GM12878 (cell line): ENCODE results near the gene PTPRM. TPM values are rescaled to one million over a fixed set of nuclear protein-coding genes. Genes with fewer than 3 reads are reported as not detected.

Experiments
- ATAC-seq: fragments of 200-7000 bp; cut with Tn5 transposase; 3 replicates; pipeline ENCODE4 v1.9.1; 2020; ENCODE audit warnings: mild to moderate bottlenecking, moderate library complexity
- BruUV-seq: library from RNA; stranded (reverse); fragments of 400-500 nt; replicated peaks from 2 replicates; lab custom pipeline; 2021; lab: Mats Ljungman, UMichigan
- CTCF ChIA-PET: fragments of 300-600 bp; sonication (Branson Sonifier 250); formaldehyde crosslinking; extraction: SDS; loops from one replicate; lab custom pipeline; 2021; ENCODE audit warnings: inconsistent platforms; lab: Yijun Ruan, JAX
- POLR2A ChIA-PET: fragments of 350-600 bp; formaldehyde crosslinking; extraction: SDS; loops from one replicate; lab custom pipeline; 2021; ENCODE audit warnings: inconsistent platforms; lab: Charles Lee
- RAD21 ChIA-PET: fragments of 300-600 bp; sonication (Branson Sonifier 250); formaldehyde crosslinking; loops from one replicate; lab custom pipeline; 2023; ENCODE audit warnings: antibody characterized with exemption; ENCODE audit not compliant: unreplicated experiment; lab: Charles Lee
- SMC1A ChIA-PET: fragments of 300-600 bp; sonication (Branson Sonifier 250); formaldehyde crosslinking; loops from one replicate; lab custom pipeline; 2023; ENCODE audit not compliant: unreplicated experiment, uncharacterized antibody; lab: Charles Lee
- DNase-seq: peaks from one replicate; pipeline ENCODE4 v3.0.0-alpha.2; 2011; ENCODE audit warnings: low read depth, low spot score
- FAIRE-seq: peaks from 3 replicates; lab custom pipeline; 2011; peaks lifted over from hg19 to GRCh38; lab: Jason Lieb, UNC
- H2AFZ ChIP-seq: 2 replicates; pipeline ENCODE4 v1.6.0; 2011; ENCODE audit warnings: low read depth, low read length, control low read depth; ENCODE audit not compliant: control insufficient read depth
- H3K27ac ChIP-seq: 2 replicates; pipeline ENCODE4 v1.5.1; 2011; ENCODE audit warnings: control low read depth; ENCODE audit not compliant: control insufficient read depth, insufficient read depth
- H3K27me3 ChIP-seq, 2 experiments: replicated peaks in 1 of 2; 2 replicates each; pipeline versions ENCODE4 v1.6.0 to v1.6.1; 2011; ENCODE audit warnings: low read length in 1 of 2; ENCODE audit not compliant: control insufficient read depth in 2 of 2, insufficient read depth in 2 of 2
- H3K36me3 ChIP-seq, 2 experiments: 2 replicates each; pipeline ENCODE4 v1.5.1; 2011; ENCODE audit warnings: low read length in 1 of 2; ENCODE audit not compliant: control insufficient read depth in 2 of 2, insufficient read depth in 2 of 2
- H3K4me1 ChIP-seq: 2 replicates; pipeline ENCODE4 v1.6.1; 2011; ENCODE audit warnings: mild to moderate bottlenecking, low read length, moderate library complexity, mixed read lengths; ENCODE audit not compliant: control insufficient read depth, insufficient read depth
- H3K4me2 ChIP-seq: 2 replicates; pipeline ENCODE4 v1.6.0; 2011; ENCODE audit warnings: control low read depth; ENCODE audit not compliant: control insufficient read depth, insufficient read depth
- H3K4me3 ChIP-seq: fragments of 200-600 bp; sonication (generic); 2 replicates; pipeline ENCODE4 v1.5.1; 2016
- H3K79me2 ChIP-seq: 2 replicates; pipeline ENCODE4 v1.6.0; 2011; ENCODE audit warnings: low read length; ENCODE audit not compliant: control insufficient read depth, insufficient read depth
- H3K9ac ChIP-seq: 2 replicates; pipeline ENCODE4 v1.8.0; 2011; ENCODE audit warnings: low read length, control low read depth, mixed read lengths; ENCODE audit not compliant: control insufficient read depth, insufficient read depth
- H3K9me3 ChIP-seq: replicated peaks from 3 replicates; pipeline ENCODE4 v1.5.1; 2011; ENCODE audit warnings: mild to moderate bottlenecking, low read length; ENCODE audit not compliant: control insufficient read depth, insufficient read depth
- H4K20me1 ChIP-seq: 2 replicates; pipeline ENCODE4 v1.6.0; 2011; ENCODE audit not compliant: control insufficient read depth, insufficient read depth
- ATF7 ChIP-seq: fragments of 450-650 bp; IDR thresholded peaks from 2 replicates; pipeline ENCODE4 v1.6.1; 2016; ENCODE audit warnings: low read depth, mild to moderate bottlenecking
- CHD1 ChIP-seq: IDR thresholded peaks from 2 replicates; pipeline ENCODE4 v1.6.1; 2012; ENCODE audit warnings: low read depth, low read length, improper control_type of control experiment
- CREM ChIP-seq: IDR thresholded peaks from 2 replicates; pipeline ENCODE4 v1.6.1; 2014; ENCODE audit warnings: antibody characterized with exemption, low read depth
- ETV6 ChIP-seq, 2 experiments: fragments of 450-650 bp in 1 of 2; IDR thresholded peaks in 1 of 2; conservative IDR thresholded peaks in 1 of 2; 2 replicates each; pipeline ENCODE4 v1.6.1; 2014; ENCODE audit warnings: antibody characterized with exemption in 1 of 2, borderline replicate concordance in 1 of 2, low read depth in 1 of 2, mild to moderate bottlenecking in 1 of 2, moderate library complexity in 1 of 2
- IKZF1 ChIP-seq: fragments of 450-650 bp; conservative IDR thresholded peaks from 2 replicates; pipeline ENCODE4 v1.6.1; 2017; ENCODE audit warnings: antibody characterized with exemption, mild to moderate bottlenecking
- MEF2B ChIP-seq: fragments of 450-650 bp; IDR thresholded peaks from 2 replicates; pipeline ENCODE4 v1.6.1; 2018; ENCODE audit warnings: mild to moderate bottlenecking, moderate library complexity; ENCODE audit not compliant: partially characterized antibody, poor library complexity, severe bottlenecking
- MTA2 ChIP-seq: fragments of 450-650 bp; IDR thresholded peaks from 2 replicates; pipeline ENCODE4 v1.6.1; 2016; ENCODE audit warnings: low read depth, mild to moderate bottlenecking, moderate library complexity
- NR2F1 ChIP-seq: fragments of 450-650 bp; conservative IDR thresholded peaks from 2 replicates; pipeline ENCODE4 v1.6.1; 2017; ENCODE audit warnings: mild to moderate bottlenecking
- RELA ChIP-seq: fragments of 450-650 bp; IDR thresholded peaks from 2 replicates; pipeline ENCODE4 v1.8.0; 2014; ENCODE audit warnings: borderline replicate concordance; ENCODE audit not compliant: partially characterized antibody
- SRF ChIP-seq, 2 experiments: IDR thresholded peaks; 2 replicates each; pipeline ENCODE4 v1.6.1; 2011; ENCODE audit warnings: low read depth in 2 of 2, low read length in 2 of 2, mild to moderate bottlenecking in 1 of 2, moderate library complexity in 1 of 2
- SUZ12 ChIP-seq: fragments of 200-600 bp; sonication (generic); IDR thresholded peaks from one replicate; pipeline ENCODE4 v1.6.1; 2018; ENCODE audit warnings: antibody characterized with exemption, mild to moderate bottlenecking; ENCODE audit not compliant: unreplicated experiment
- ZBED1 ChIP-seq: IDR thresholded peaks from 2 replicates; pipeline ENCODE4 v1.6.1; 2016; ENCODE audit warnings: borderline replicate concordance
- ZNF24 ChIP-seq: fragments of 450-650 bp; IDR thresholded peaks from 2 replicates; pipeline ENCODE4 v1.6.1; 2017; ENCODE audit warnings: antibody characterized with exemption, mild to moderate bottlenecking
- ZNF622 ChIP-seq: fragments of 450-650 bp; IDR thresholded peaks from 2 replicates; pipeline ENCODE4 v1.6.1; 2017; ENCODE audit warnings: mild to moderate bottlenecking, inconsistent platforms
- ZSCAN29 ChIP-seq: fragments of 450-650 bp; IDR thresholded peaks from 2 replicates; pipeline ENCODE4 v1.6.1; 2017; ENCODE audit warnings: mild to moderate bottlenecking, moderate library complexity
- WGBS: methylation state at CpG from one replicate; pipeline ENCODE4 v1.1.6; 2016; ENCODE audit warnings: low lambda C conversion rate; ENCODE audit not compliant: insufficient replicate concordance, insufficient coverage; ENCODE audit errors: missing lambda C conversion rate; 5-methylcytosine and 5-hydroxymethylcytosine counted together
- in situ Hi-C: fragments of 300-500 bp; cut with MboI; formaldehyde crosslinking; loops from 9 replicates; pipeline ENCODE4 v1.14.3; 2018; ENCODE audit warnings: mixed read lengths
- intact Hi-C: fragments of 100-400 bp; cut with micrococcal nuclease; formaldehyde crosslinking; loops from one replicate; pipeline ENCODE4 v1.14.2; 2022; ENCODE audit not compliant: unreplicated experiment
- polyA plus RNA-seq, 11 experiments: library from polyadenylated mRNA; depleted of rRNA in 4 of 11; unstranded in 6 of 11; stranded (reverse) in 5 of 11; fragments of >200 nt; fragmentation: Nextera tagmentation in 4 of 11; fragmentation: Illumina TruSeq in 1 of 11; extraction: Ambion mirVana in 4 of 11; extraction: Trizol in 1 of 11; gene quantifications; 1 replicate in 1 of 11; 2 replicates in 10 of 11; pipeline versions ENCODE4 v1.2.1 to v1.2.3, GENCODE V29; 2011 to 2016; ENCODE audit warnings: inconsistent platforms in 2 of 11, missing spikeins in 2 of 11, low read depth in 1 of 11
- total RNA-seq, 4 experiments: library from RNA; depleted of rRNA in 3 of 4; stranded (reverse); fragments of >200 nt in 3 of 4; fragmentation: Illumina TruSeq in 1 of 4; extraction: Trizol in 1 of 4; gene quantifications; 2 replicates each; pipeline versions ENCODE4 v1.2.1 to v1.2.3, GENCODE V29; 2013 to 2021
- TF ChIP-seq, protein P1 (sequence below): fragments of 150-350 bp; IDR thresholded peaks from 2 replicates; pipeline ENCODE4 v1.6.1; 2016; ENCODE audit warnings: low read depth, low read length
- TF ChIP-seq, protein P2 (sequence below): fragments of 450-650 bp; IDR thresholded peaks from 2 replicates; pipeline ENCODE4 v1.6.1; 2016; ENCODE audit warnings: mild to moderate bottlenecking
- TF ChIP-seq, protein P3 (sequence below), 3 experiments: IDR thresholded peaks in 2 of 3; conservative IDR thresholded peaks in 1 of 3; 2 replicates each; pipeline ENCODE4 v1.5.1; 2011; ENCODE audit warnings: low read depth in 3 of 3, low read length in 3 of 3, mild to moderate bottlenecking in 3 of 3, control low read depth in 2 of 3, moderate library complexity in 2 of 3, inconsistent platforms in 1 of 3, mixed read lengths in 1 of 3; ENCODE audit not compliant: control insufficient read depth in 2 of 3, insufficient read depth in 1 of 3; ENCODE audit errors: extremely low read depth in 1 of 3
- TF ChIP-seq, protein P4 (sequence below): fragments of 450-650 bp; IDR thresholded peaks from 2 replicates; pipeline ENCODE4 v1.6.1; 2016; ENCODE audit warnings: mild to moderate bottlenecking

The PTPRM gene
- total and polyA plus RNA-seq, 10 of the 15 experiments (the other 5 are each of a cell fraction or from before 2014, with no cell fraction given), result 0.07 to 22.6 (median 0.60) TPM

DNA sequence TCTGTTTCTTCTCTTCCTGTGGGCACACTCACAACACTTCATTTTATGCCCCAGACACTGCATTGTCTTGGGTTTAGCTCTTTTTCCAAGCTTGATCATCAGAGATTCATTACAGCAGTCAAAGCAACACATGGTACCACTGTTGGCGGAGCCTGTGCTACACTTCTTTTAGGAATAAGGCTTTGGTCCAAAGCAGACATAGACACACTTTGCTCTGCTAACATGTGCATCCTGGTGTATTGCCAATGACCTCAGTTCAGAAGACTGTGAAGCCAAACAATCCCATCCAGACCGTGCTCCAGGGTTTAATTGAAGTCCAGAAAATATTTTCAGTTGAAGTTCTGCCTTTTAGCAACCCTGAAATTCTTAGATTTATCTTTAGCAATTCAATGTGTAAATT lies 687.5 kb downstream of the PTPRM start:
- POLR2A ChIA-PET, result no interaction called here
- TF ChIP-seq ZSCAN29, result no peak
- TF ChIP-seq ZNF622, result no peak
- no peak for TF ChIP-seq SRF (IDR thresholded peaks at IDR 0.05; ENCODE audit: low read depth in 2 of 2, low read length in 2 of 2)
- TF ChIP-seq ETV6 (conservative IDR thresholded peaks at IDR 0.05 in 1 of 2, IDR thresholded peaks at IDR 0.05 in 1 of 2; ENCODE audit: borderline replicate concordance in 1 of 2, low read depth in 1 of 2), result no peak
- no peak for TF ChIP-seq NR2F1
- TF ChIP-seq SUZ12, result no peak
- TF ChIP-seq MEF2B, result no peak
- TF ChIP-seq MTA2, result no peak
- TF ChIP-seq, protein P1, sequence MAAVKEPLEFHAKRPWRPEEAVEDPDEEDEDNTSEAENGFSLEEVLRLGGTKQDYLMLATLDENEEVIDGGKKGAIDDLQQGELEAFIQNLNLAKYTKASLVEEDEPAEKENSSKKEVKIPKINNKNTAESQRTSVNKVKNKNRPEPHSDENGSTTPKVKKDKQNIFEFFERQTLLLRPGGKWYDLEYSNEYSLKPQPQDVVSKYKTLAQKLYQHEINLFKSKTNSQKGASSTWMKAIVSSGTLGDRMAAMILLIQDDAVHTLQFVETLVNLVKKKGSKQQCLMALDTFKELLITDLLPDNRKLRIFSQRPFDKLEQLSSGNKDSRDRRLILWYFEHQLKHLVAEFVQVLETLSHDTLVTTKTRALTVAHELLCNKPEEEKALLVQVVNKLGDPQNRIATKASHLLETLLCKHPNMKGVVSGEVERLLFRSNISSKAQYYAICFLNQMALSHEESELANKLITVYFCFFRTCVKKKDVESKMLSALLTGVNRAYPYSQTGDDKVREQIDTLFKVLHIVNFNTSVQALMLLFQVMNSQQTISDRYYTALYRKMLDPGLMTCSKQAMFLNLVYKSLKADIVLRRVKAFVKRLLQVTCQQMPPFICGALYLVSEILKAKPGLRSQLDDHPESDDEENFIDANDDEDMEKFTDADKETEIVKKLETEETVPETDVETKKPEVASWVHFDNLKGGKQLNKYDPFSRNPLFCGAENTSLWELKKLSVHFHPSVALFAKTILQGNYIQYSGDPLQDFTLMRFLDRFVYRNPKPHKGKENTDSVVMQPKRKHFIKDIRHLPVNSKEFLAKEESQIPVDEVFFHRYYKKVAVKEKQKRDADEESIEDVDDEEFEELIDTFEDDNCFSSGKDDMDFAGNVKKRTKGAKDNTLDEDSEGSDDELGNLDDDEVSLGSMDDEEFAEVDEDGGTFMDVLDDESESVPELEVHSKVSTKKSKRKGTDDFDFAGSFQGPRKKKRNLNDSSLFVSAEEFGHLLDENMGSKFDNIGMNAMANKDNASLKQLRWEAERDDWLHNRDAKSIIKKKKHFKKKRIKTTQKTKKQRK, result no peak
- no peak for TF ChIP-seq CHD1
- TF ChIP-seq, protein P2, sequence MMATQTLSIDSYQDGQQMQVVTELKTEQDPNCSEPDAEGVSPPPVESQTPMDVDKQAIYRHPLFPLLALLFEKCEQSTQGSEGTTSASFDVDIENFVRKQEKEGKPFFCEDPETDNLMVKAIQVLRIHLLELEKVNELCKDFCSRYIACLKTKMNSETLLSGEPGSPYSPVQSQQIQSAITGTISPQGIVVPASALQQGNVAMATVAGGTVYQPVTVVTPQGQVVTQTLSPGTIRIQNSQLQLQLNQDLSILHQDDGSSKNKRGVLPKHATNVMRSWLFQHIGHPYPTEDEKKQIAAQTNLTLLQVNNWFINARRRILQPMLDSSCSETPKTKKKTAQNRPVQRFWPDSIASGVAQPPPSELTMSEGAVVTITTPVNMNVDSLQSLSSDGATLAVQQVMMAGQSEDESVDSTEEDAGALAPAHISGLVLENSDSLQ, result no peak
- no peak for TF ChIP-seq ATF7
- TF ChIP-seq, protein P3, sequence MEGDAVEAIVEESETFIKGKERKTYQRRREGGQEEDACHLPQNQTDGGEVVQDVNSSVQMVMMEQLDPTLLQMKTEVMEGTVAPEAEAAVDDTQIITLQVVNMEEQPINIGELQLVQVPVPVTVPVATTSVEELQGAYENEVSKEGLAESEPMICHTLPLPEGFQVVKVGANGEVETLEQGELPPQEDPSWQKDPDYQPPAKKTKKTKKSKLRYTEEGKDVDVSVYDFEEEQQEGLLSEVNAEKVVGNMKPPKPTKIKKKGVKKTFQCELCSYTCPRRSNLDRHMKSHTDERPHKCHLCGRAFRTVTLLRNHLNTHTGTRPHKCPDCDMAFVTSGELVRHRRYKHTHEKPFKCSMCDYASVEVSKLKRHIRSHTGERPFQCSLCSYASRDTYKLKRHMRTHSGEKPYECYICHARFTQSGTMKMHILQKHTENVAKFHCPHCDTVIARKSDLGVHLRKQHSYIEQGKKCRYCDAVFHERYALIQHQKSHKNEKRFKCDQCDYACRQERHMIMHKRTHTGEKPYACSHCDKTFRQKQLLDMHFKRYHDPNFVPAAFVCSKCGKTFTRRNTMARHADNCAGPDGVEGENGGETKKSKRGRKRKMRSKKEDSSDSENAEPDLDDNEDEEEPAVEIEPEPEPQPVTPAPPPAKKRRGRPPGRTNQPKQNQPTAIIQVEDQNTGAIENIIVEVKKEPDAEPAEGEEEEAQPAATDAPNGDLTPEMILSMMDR (IDR thresholded peaks at IDR 0.05 in 2 of 3, conservative IDR thresholded peaks at IDR 0.05 in 1 of 3; ENCODE audit: control insufficient read depth in 2 of 3, extremely low read depth in 1 of 3, insufficient read depth in 1 of 3, low read depth in 3 of 3, low read length in 3 of 3), result no peak
- no peak for TF ChIP-seq ZNF24
- no peak for TF ChIP-seq ZBED1
- TF ChIP-seq, protein P4, sequence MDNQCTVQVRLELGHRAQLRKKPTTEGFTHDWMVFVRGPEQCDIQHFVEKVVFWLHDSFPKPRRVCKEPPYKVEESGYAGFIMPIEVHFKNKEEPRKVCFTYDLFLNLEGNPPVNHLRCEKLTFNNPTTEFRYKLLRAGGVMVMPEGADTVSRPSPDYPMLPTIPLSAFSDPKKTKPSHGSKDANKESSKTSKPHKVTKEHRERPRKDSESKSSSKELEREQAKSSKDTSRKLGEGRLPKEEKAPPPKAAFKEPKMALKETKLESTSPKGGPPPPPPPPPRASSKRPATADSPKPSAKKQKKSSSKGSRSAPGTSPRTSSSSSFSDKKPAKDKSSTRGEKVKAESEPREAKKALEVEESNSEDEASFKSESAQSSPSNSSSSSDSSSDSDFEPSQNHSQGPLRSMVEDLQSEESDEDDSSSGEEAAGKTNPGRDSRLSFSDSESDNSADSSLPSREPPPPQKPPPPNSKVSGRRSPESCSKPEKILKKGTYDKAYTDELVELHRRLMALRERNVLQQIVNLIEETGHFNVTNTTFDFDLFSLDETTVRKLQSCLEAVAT, result no peak
- no peak for TF ChIP-seq IKZF1
- TF ChIP-seq CREM, result no peak
- TF ChIP-seq RELA, result no peak
- TF ChIP-seq, all 136 proteins: peak for 0
- WGBS, result 13% methylated on average over 2 of the region's 2 CpGs
- CTCF ChIA-PET, result no interaction called here
- no peak for DNase-seq
- in situ Hi-C loops, result no loop called here
- Histone ChIP-seq H3K4me1 (no peaks in the 10 kb centered on the region), H3K4me2 (no peak overlapping the region), H3K27me3 (peaks cover 0 to 2% of the 10 kb centered on the region in 2 experiments; a peak in 2 of 4 replicates), H3K9ac (no peak overlapping the region), H3K27ac (no peak overlapping the region), H3K36me3 (no peaks in the 10 kb centered on the region), H3K4me3 (no peak overlapping the region), H2AFZ (no peak overlapping the region), H3K79me2 (no peaks in the 10 kb centered on the region), H3K9me3 (no peaks in the 10 kb centered on the region), H4K20me1 (no peaks in the 10 kb centered on the region)
- SMC1A ChIA-PET, result no interaction called here
- no peak for ATAC-seq
- BruUV-seq, result no TSS peak
- intact Hi-C loops, result no loop called here
- FAIRE-seq, result no peak
- RAD21 ChIA-PET, result no interaction called here
